NCI-H1417 treated with DMSO at 0.1 percent for 48 hours (cell line): ENCODE data around the gene RAPGEF5.

Experiments
- DNase-seq: peaks from one replicate; lab custom pipeline; 2025; lab: John Stamatoyannopoulos, UW

Gene RAPGEF5

GRCh38 chr7:22152690-22153089 lies 204.3 kb downstream of the RAPGEF5 start:
- DNase-seq: no peak

DNA sequence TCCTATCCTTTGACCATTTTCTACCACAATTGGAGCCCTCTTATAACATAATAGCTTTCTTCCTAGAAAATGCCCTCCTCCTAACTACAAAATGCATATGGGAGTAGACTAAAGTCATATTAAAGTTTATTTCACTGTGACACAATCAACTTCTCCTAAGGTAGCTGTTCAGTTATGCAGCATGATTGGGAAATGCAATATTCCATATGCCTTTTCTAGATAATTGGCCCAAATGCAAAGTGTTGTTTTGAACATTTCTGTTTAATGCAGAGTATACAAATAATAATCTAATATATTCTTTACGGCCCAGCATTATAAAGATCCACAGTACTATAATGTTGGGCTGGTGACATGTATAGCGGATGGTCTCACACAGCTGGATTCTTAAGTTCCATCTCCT lies 205.1 kb downstream of the RAPGEF5 start:
- no peak for DNase-seq

- no peak for DNase-seq
These were observed 206.7 kb downstream of the RAPGEF5 start for GRCh38 chr7:22150221-22150620.

GRCh38 chr7:22147868-22148267 lies 209.1 kb downstream of the RAPGEF5 start:
- no peak for DNase-seq

DNA sequence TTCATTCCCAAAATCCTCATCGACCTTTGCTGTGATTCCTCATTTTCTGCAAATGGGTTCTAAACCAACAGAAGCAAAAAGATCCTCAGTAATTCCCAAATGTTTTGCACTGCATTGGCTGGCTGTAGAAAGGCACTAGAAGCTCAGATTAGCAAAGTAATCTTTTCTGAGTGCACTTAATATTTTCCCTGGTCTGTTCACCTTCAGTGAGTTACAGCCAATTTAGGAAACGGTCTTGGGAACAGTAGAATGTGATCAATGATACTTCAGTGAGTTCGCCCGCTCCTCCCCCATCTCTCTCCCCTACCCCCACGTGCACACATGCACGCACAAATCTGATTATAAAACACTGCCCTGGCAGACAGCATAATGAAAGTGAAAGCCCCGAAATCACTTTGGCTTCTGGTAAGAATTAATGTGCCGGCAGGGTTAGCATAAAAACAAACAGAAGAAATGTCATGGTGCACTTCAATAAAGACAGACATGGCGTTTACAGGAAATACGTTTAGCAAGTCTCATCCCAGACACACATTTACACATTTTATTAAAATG lies 209.9 kb downstream of the RAPGEF5 start:
- no peak for DNase-seq

GRCh38 chr7:22144950-22145349 lies 212.0 kb downstream of the RAPGEF5 start:
- DNase-seq: no peak

- DNase-seq: no peak
These were observed 213.5 kb downstream of the RAPGEF5 start for GRCh38 chr7:22143491-22143890.

GRCh38 chr7:22142572-22142971 lies 214.4 kb downstream of the RAPGEF5 start:
- DNase-seq: no peak

- DNase-seq: no peak
These were observed 215.6 kb downstream of the RAPGEF5 start for GRCh38 chr7:22141355-22141754.

GRCh38 chr7:22140578-22140977 lies 216.4 kb downstream of the RAPGEF5 start:
- no peak for DNase-seq

- no peak for DNase-seq
These were observed 218.1 kb downstream of the RAPGEF5 start for GRCh38 chr7:22138886-22139285.

GRCh38 chr7:22138106-22138505 lies 218.8 kb downstream of the RAPGEF5 start:
- no peak for DNase-seq

DNA sequence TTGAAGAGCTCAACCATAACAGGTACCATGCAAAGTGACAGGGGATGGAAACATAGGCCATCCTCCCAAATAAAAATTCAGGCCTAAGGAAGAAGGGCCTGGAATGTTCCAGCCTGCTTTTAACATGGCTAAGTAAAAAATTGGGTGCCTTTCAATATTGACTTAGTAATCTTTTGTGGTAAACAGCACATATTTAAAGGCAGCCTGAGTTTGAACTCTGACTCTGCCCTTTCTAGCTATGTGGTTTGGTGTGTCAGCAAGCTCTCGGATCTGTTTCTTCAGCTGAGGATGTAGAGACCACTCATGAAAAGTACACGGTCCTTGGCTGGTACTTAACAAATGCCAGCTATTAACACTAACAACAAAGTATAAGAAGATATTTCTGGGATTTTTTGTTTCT lies 219.5 kb downstream of the RAPGEF5 start:
- no peak for DNase-seq

GRCh38 chr7:22137026-22137425 lies 219.9 kb downstream of the RAPGEF5 start:
- DNase-seq: no peak

DNA sequence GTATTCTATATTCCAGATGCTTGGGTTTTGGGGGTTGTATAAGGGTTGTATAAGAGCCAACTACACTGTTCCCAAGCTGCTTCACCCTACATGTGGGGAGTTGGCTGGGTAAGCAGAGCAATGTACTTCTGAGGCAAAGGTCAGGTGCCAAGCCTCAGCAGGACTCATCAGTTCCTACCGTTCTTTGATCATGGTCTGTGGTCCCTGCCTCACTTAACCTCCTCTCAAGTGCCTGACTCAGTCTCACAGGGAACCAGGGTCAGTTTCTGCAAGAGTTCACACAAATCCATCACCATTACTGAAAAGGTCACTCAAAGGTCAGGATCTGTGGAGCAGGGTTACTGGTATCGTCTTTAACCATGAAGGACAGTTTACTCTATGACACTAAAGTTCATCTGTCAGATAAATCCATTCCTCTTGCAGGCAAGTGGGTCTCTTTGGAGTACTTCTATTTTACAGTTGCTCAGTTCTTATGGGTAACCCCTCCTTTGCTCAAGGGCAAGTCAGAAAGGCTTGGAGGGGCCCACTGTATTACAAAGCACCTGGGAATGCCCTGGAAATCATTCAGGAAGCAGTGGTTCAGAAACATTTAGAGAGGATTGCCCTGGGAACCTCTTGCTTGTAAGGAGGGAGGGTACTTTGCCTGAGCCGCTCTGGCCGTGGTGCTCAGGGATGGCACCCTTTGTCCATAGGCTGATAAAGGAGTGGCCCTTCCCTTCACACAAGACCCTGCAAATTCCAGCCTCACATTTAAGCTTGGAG lies 227.0 kb downstream of the RAPGEF5 start:
- no peak for DNase-seq

- DNase-seq: no peak
These were observed 227.8 kb downstream of the RAPGEF5 start for GRCh38 chr7:22129166-22129565.

- no peak for DNase-seq
These were observed 228.4 kb downstream of the RAPGEF5 start for GRCh38 chr7:22128528-22128920.

DNA sequence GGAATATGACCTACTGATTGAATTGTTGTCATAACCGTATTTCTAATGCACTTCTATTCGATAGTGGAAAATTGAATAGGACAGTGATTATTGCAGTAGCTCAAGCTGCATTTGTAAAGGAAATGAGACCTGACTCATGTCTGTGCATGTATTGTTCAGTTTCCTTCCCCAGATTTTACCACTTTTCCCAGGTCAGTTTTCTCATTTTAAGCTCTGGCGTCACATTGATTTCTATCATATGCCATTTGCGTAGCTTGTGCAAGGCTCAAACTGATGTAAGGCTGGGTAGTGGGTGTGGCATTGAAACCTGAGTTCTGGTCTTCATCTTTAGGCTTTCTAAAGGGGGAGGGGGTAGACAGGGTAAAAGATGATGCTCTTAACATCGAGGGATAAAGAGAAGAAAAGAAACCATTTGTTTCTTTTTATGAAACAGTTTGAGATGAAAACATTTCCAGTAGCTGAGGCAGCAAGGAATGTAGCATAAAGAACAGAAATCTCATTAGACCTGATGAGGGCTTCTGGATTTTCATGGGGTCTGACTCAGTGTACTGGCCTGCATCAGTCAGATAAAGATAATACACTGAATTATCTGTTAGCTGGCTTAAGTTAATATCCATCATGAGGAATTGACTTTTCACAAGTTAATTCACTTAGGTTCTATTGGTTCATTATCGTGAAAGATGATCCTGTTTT lies 229.0 kb downstream of the RAPGEF5 start:
- no peak for DNase-seq

GRCh38 chr7:22125436-22125835 lies 231.5 kb downstream of the RAPGEF5 start:
- no peak for DNase-seq

- DNase-seq: no peak
These were observed 232.0 kb downstream of the RAPGEF5 start for GRCh38 chr7:22124941-22125340.

DNA sequence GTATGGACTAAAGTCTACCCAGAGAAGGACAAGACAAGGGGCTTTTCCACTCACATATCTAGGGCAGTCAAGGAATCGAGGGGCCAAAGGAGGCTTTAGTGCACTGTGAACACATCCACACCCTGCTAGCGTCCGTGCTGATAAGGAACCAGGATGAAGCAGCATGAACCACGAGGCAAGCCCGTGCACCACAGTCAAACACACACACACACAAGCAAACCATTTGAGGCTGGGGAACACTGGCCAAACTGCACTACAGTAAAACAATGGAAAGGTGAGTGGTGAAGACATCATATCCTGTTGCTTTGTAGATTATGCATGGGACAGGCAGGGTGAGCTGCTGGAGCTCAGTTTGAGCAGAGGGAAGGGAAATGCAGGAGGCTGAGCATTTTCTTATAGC lies 233.8 kb downstream of the RAPGEF5 start:
- no peak for DNase-seq

GRCh38 chr7:22121702-22122474 lies 235.1 kb downstream of the RAPGEF5 start:
- DNase-seq: no peak
